ENCODE data around the gene DOCK2.

- no peak for TF ChIP-seq POLR2A (IDR thresholded peaks at IDR 0.05)
- TF ChIP-seq, protein P1, sequence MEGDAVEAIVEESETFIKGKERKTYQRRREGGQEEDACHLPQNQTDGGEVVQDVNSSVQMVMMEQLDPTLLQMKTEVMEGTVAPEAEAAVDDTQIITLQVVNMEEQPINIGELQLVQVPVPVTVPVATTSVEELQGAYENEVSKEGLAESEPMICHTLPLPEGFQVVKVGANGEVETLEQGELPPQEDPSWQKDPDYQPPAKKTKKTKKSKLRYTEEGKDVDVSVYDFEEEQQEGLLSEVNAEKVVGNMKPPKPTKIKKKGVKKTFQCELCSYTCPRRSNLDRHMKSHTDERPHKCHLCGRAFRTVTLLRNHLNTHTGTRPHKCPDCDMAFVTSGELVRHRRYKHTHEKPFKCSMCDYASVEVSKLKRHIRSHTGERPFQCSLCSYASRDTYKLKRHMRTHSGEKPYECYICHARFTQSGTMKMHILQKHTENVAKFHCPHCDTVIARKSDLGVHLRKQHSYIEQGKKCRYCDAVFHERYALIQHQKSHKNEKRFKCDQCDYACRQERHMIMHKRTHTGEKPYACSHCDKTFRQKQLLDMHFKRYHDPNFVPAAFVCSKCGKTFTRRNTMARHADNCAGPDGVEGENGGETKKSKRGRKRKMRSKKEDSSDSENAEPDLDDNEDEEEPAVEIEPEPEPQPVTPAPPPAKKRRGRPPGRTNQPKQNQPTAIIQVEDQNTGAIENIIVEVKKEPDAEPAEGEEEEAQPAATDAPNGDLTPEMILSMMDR (IDR thresholded peaks at IDR 0.05) = no peak
Measured at GRCh38 chr5:169893010-169893409, 255.9 kb downstream of the DOCK2 start.

Data from uterus (tissue), 2 donors.